Transverse colon (tissue), 4 donors: Measurements from ENCODE around the gene GUCY2F.

Experiments used
- CTCF ChIP-seq, 5 experiments: fragments of 200-600 bp in 3 of 5; fragments of 450-650 bp in 2 of 5; sonication (generic) in 3 of 5; IDR thresholded peaks; 1 replicate in 2 of 5; 2 replicates in 3 of 5; pipeline ENCODE4 v1.5.1; 2016 to 2017; ENCODE audit warnings: antibody characterized with exemption in 5 of 5, inconsistent platforms in 3 of 5, mild to moderate bottlenecking in 2 of 5, moderate library complexity in 1 of 5
- POLR2A ChIP-seq: fragments of 450-650 bp; IDR thresholded peaks from one replicate; pipeline ENCODE4 v1.6.1; 2016; ENCODE audit warnings: antibody characterized with exemption, mild to moderate bottlenecking, moderate library complexity
- POLR2AphosphoS5 ChIP-seq, 3 donors: sonication (generic); formaldehyde crosslinking; IDR thresholded peaks; one replicate each; pipeline ENCODE4 v1.6.1; 2016; ENCODE audit warnings: antibody characterized with exemption in 3 of 3

DNA sequence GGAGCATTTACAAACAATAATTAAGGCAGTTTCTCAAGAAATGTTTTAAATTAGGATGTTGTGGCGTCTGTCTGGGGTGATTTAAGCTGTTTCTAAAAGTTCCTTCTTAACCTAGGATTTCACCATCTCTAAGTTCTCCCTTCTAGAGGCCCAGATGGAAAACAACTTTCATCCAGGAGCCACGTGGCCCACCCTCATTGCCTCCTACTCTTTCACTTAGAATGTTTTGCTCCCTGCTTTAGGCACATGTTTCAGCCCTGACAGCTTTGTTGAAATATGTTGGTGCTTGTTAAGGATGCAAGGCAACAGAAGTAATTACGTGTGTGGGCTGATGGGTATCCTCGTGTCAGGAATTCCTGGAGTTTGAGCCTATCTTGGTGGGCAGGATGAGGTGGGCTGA is 131.3 kb downstream of the GUCY2F start:
- no peak for TF ChIP-seq CTCF (IDR thresholded peaks at IDR 0.05)
- no peak for TF ChIP-seq POLR2AphosphoS5 (IDR thresholded peaks at IDR 0.05)
- TF ChIP-seq POLR2A, result no peak
